Measurements from ENCODE around the gene LYPLA2.
"Not testable (repeated sequence)": the region's sequence is repeated elsewhere in the genome, so short reads cannot be mapped to it uniquely, and the experiment has no call there.

Gene LYPLA2

DNA sequence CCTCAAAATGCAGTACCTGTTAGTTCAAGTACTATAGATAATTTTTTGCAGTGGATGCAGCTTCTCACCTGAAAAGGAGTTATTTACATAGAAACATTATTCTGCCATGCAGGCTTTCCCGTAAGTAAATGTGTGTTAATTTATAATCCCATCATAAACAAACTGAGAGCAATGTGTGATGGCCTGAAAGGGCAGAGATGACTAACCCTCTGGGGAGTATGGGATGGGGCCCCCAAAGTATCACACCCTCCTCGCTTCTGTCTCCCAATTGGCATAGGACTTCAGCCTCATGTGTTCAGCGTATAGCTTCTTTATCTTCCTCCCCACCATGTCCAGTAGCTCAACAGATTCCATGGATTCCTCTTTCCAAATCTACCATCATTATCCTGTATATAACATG, 26.7 kb downstream of the LYPLA2 start:
- DNase-seq, result no peak
- no peaks in the 10 kb centered on the region for H3K9me3 Mint-ChIP-seq
- TF ChIP-seq, protein P1, sequence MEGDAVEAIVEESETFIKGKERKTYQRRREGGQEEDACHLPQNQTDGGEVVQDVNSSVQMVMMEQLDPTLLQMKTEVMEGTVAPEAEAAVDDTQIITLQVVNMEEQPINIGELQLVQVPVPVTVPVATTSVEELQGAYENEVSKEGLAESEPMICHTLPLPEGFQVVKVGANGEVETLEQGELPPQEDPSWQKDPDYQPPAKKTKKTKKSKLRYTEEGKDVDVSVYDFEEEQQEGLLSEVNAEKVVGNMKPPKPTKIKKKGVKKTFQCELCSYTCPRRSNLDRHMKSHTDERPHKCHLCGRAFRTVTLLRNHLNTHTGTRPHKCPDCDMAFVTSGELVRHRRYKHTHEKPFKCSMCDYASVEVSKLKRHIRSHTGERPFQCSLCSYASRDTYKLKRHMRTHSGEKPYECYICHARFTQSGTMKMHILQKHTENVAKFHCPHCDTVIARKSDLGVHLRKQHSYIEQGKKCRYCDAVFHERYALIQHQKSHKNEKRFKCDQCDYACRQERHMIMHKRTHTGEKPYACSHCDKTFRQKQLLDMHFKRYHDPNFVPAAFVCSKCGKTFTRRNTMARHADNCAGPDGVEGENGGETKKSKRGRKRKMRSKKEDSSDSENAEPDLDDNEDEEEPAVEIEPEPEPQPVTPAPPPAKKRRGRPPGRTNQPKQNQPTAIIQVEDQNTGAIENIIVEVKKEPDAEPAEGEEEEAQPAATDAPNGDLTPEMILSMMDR (IDR thresholded peaks at IDR 0.05), result no peak
- no peaks in the 10 kb centered on the region for H3K27me3 Mint-ChIP-seq (ENCODE audit: low read depth, poor library complexity)
- no peaks in the 10 kb centered on the region for H3K4me1 Mint-ChIP-seq
- H3K27ac Mint-ChIP-seq, result no peak overlapping the region
- H3K4me3 Mint-ChIP-seq, result no peak overlapping the region
- peaks cover 18% of the 10 kb centered on the region for H3K36me3 Mint-ChIP-seq (ENCODE audit: low read depth)

DNA sequence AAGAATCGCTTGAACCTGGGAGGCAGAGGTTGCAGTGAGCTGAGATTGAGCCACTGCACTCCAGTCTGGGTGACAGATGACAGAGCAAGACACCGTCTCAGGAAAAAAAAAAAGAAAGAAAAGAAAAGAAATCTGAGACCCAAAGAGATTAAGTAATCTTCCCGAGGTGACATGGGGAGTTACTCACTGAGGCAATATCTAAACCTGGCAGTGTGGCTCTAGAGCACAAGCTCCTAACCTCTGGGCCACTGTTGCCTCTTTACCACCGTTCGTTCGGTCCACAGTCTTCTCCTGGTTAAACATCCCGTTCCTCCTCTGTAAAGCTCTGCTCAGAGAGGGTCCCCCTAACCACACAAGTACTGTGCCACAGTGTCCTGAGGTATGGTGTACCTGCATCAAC, 32.8 kb downstream of the LYPLA2 start:
- TF ChIP-seq, protein P1 (IDR thresholded peaks at IDR 0.05), result no peak
- DNase-seq, result no peak
- H3K27me3 Mint-ChIP-seq (ENCODE audit: low read depth, poor library complexity), result no peaks in the 10 kb centered on the region
- H3K4me1 Mint-ChIP-seq, result peaks cover 16% of the 10 kb centered on the region
- no peaks in the 10 kb centered on the region for H3K9me3 Mint-ChIP-seq
- no peak overlapping the region for H3K27ac Mint-ChIP-seq
- H3K36me3 Mint-ChIP-seq (ENCODE audit: low read depth), result peaks cover 5% of the 10 kb centered on the region
- H3K4me3 Mint-ChIP-seq, result peak overlapping the region; percentile 99

DNA sequence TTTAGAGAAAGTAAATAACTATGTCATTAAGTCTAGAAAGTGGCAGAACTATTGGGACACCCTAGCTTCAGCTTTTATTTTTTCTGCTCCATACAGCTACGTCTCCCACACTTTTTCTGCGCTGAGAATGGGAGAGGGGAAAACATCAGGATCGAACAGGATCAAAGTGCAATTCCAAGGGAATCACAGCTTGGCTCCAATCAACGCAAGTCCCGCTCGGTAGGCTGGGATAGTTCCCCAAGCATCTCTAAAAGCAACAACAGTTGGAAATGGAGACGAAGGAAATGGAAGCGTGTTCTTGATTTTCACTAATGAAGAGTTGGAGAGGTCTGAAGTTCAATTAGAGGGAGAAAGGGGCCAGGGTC, 33.7 kb downstream of the LYPLA2 start:
- no peaks in the 10 kb centered on the region for H3K9me3 Mint-ChIP-seq
- no peaks in the 10 kb centered on the region for H3K27me3 Mint-ChIP-seq (ENCODE audit: low read depth, poor library complexity)
- DNase-seq, result no peak
- peak overlapping the region; percentile 99 for H3K4me3 Mint-ChIP-seq
- peaks cover 5% of the 10 kb centered on the region for H3K36me3 Mint-ChIP-seq (ENCODE audit: low read depth)
- H3K27ac Mint-ChIP-seq, result peak overlapping the region; percentile 91
- peaks cover 16% of the 10 kb centered on the region for H3K4me1 Mint-ChIP-seq
- TF ChIP-seq, protein P1 (IDR thresholded peaks at IDR 0.05), result no peak

DNA sequence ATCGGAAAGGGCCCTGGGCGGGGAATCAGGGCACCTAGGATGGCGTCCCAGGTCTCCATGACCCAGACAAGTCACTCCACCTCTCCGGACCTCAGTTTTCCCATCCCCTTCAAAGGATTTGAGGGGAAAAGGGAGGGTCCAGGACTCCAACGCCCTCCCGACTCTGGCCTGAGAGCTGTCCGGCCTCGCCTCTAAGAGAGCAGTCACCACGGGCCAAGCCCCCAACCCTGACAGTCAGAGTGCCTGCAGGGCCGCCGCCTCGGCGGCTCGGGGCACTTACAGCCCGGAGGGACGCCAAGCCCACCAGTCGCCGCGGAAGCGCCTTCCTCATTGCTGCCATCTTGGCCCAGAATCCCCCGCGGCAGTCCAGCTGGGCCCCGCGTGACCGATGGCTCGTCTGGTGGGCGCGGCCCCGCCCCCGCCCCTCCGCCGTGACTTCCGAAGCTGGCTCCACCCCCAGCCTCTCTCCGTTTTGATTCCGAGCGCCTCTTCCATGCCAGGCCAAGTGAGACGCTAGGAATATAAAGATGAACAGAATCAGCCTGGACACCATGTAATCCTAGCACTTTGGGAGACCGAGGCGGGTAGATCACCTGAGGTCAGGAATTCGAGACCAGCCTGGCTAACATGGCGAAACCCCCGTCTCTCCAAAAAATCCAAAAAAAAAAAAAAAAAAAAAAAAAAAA, 34.3 kb downstream of the LYPLA2 start, which contains the start of gene HMGCL:
Gene HMGCL, minus strand, starts transcription at position 354 of the 686 bp plus-strand sequence. Its CDS starts 14 bp downstream, at position 340.
- H3K4me1 Mint-ChIP-seq, result peaks cover 16% of the 10 kb centered on the region
- H3K27ac Mint-ChIP-seq, result peak within 1 kb of the TSS; percentile 91
- peak within 1 kb of the TSS; percentile 99 for H3K4me3 Mint-ChIP-seq
- peak; percentile 91 for DNase-seq
- H3K36me3 Mint-ChIP-seq (ENCODE audit: low read depth), result peaks cover 3% of the 10 kb centered on the region
- no peaks in the 10 kb centered on the region for H3K9me3 Mint-ChIP-seq
- H3K27me3 Mint-ChIP-seq (ENCODE audit: low read depth, poor library complexity), result peaks cover 1% of the 10 kb centered on the region
- TF ChIP-seq, protein P1 (IDR thresholded peaks at IDR 0.05), result no peak

DNA sequence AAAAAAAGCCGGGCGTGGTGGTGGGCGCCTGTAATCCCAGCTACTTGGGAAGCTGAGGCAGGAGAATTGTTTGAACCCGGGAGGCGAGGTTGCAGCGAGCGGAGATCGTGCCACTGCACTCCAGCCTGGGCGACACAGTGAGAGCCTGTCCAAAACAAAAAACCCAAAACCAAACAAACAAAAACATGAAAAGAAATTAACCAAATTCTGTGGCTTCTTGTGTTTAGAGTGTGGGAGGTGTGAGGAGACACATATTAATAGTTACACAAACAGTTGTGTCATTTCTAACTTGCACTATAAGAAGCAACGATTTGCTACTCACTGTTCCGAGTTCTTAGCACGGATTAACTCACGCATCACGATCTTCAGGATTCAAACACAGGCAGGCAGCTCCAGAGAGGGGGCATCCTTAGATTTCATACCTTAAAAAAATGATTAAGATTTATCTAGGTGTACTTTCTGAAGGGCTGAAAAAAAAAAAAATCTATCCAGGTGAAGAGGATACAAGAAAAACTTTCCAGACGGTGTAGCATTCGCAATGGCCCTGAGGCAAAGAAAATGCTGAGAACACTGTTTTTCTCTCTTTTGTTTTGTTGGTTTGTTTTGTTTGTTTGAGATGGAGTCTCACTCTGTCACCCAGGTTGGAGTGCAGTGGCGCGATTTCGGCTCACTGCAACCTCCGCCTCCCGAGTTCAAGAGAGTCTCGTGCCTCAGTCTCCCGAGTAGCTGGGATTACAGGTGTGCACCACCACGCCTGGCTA, 35.0 kb downstream of the LYPLA2 start:
- Mint-ChIP-seq H3K4me3 (peak overlapping the region; percentile 99), H3K4me1 (peaks cover 16% of the 10 kb centered on the region), H3K27me3 (ENCODE audit: low read depth, poor library complexity) (peaks cover 9% of the 10 kb centered on the region), H3K9me3 (no peaks in the 10 kb centered on the region), H3K36me3 (ENCODE audit: low read depth) (no peaks in the 10 kb centered on the region), H3K27ac (no peak overlapping the region)
- TF ChIP-seq, protein P1 (IDR thresholded peaks at IDR 0.05), result no peak
- no peak for DNase-seq

DNA sequence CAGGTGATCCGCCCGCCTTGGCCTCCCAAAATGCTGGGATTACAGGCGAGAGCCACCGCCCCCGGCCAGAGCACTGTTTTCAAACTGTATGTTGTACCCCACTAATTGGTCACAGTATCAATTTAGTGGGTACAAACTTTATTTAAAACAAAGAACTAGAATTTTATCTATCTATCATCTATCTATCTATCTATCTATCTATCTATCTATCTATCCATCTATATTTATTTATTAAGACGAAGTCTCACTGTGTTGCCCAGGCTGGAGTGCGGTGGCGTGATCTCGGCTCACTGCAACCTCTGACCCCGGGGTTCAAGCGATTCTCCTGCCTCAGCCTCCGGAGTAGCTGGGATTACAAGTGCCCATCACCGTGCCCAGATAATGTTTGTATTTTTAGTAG, 35.6 kb downstream of the LYPLA2 start:
- not testable (repeated sequence) for H3K36me3 Mint-ChIP-seq (ENCODE audit: low read depth); DNase-seq; H3K27ac Mint-ChIP-seq; H3K9me3 Mint-ChIP-seq
- H3K4me1 Mint-ChIP-seq, result peaks cover 16% of the 10 kb centered on the region
- H3K4me3 Mint-ChIP-seq, result peak overlapping the region; percentile 48
- H3K27me3 Mint-ChIP-seq (ENCODE audit: low read depth, poor library complexity), result peaks cover 12% of the 10 kb centered on the region

All from nephron progenitor cell (in vitro differentiated cells).